Neural cell (in vitro differentiated cells): Measurements from ENCODE around the gene C4orf36. TPM values are rescaled to one million over a fixed set of nuclear protein-coding genes. Genes with fewer than 3 reads are reported as not detected.

Experiments
- H2AFZ ChIP-seq: fragments of 200-600, 300-800 bp; sonication (generic), shearing (Covaris generic); 2 replicates; pipeline ENCODE4 v1.6.0; 2014; ENCODE audit warnings: low read depth, mild to moderate bottlenecking, antibody characterized with exemption, low read length, moderate library complexity
- H3F3A ChIP-seq: fragments of 200-600 bp; shearing (Covaris generic); 2 replicates; pipeline ENCODE4 v1.6.1; 2016; ENCODE audit warnings: mild to moderate bottlenecking, moderate library complexity, mixed read lengths, antibody characterized with exemption, low read length; ENCODE audit not compliant: insufficient read depth, poor library complexity, severe bottlenecking
- H3K27ac ChIP-seq: fragments of 200-600, 300-800 bp; sonication (generic), shearing (Covaris generic); 2 replicates; pipeline ENCODE4 v1.5.1; 2014; ENCODE audit warnings: mild to moderate bottlenecking, low read length, moderate library complexity
- H3K27me3 ChIP-seq: fragments of 300-800, 200-600 bp; sonication (generic), shearing (Covaris generic); 2 replicates; pipeline ENCODE4 v1.6.0; 2014; ENCODE audit warnings: mild to moderate bottlenecking, low read depth, low read length, moderate library complexity; ENCODE audit not compliant: insufficient read depth
- H3K36me3 ChIP-seq: fragments of 300-800, 200-600 bp; sonication (generic), shearing (Covaris generic); 2 replicates; pipeline ENCODE4 v1.5.1; 2014; ENCODE audit warnings: mild to moderate bottlenecking, antibody characterized with exemption, low read length, moderate library complexity; ENCODE audit not compliant: insufficient read depth
- H3K4me2 ChIP-seq: fragments of 300-800, 200-600 bp; sonication (generic), shearing (Covaris generic); 2 replicates; pipeline ENCODE4 v1.6.0; 2014; ENCODE audit warnings: mild to moderate bottlenecking, low read length
- H3K4me3 ChIP-seq: fragments of 300-800, 200-600 bp; sonication (generic), shearing (Covaris generic); 2 replicates; pipeline ENCODE4 v1.5.1; 2014; ENCODE audit warnings: mild to moderate bottlenecking, low read length, moderate library complexity
- H3K79me2 ChIP-seq: fragments of 200-600 bp; shearing (Covaris generic); replicated peaks from 2 replicates; pipeline ENCODE4 v1.6.0; 2014; ENCODE audit warnings: mild to moderate bottlenecking, low read length, moderate library complexity; ENCODE audit not compliant: insufficient read depth
- H3K9ac ChIP-seq: fragments of 300-800, 200-600 bp; sonication (generic), shearing (Covaris generic); 2 replicates; pipeline ENCODE4 v1.6.1; 2016; ENCODE audit warnings: mild to moderate bottlenecking, low read length, mixed read lengths
- H3K9me2 ChIP-seq: fragments of 200-600 bp; shearing (Covaris generic); 2 replicates; pipeline ENCODE4 v1.6.1; 2016; ENCODE audit warnings: mild to moderate bottlenecking, low read length, mixed read lengths; ENCODE audit not compliant: insufficient read depth
- H3K9me3 ChIP-seq: fragments of 200-600, 300-800 bp; sonication (generic), shearing (Covaris generic); 2 replicates; pipeline ENCODE4 v1.6.1; 2016; ENCODE audit warnings: mild to moderate bottlenecking, mixed run types, low read length, moderate library complexity, mixed read lengths
- H4K20me1 ChIP-seq: fragments of 200-600 bp; shearing (Covaris generic); 2 replicates; pipeline ENCODE4 v1.6.1; 2016; ENCODE audit warnings: mild to moderate bottlenecking, mixed run types; ENCODE audit not compliant: insufficient read depth
- EP300 ChIP-seq: fragments of 450-650 bp; conservative IDR thresholded peaks from 2 replicates; pipeline ENCODE4 v1.6.1; 2014; ENCODE audit warnings: antibody characterized with exemption, mild to moderate bottlenecking, moderate library complexity; ENCODE audit not compliant: poor library complexity, severe bottlenecking
- EZH2 ChIP-seq: fragments of 200-600, 300-800 bp; shearing (Covaris generic), sonication (generic); IDR thresholded peaks from 2 replicates; pipeline ENCODE4 v1.6.1; 2014; ENCODE audit warnings: antibody characterized with exemption, low read length, borderline replicate concordance, mild to moderate bottlenecking; ENCODE audit not compliant: insufficient read depth, poor library complexity, severe bottlenecking
- MXI1 ChIP-seq: fragments of 450-650 bp; conservative IDR thresholded peaks from 2 replicates; pipeline ENCODE4 v1.6.1; 2014; ENCODE audit warnings: antibody characterized with exemption, mild to moderate bottlenecking; ENCODE audit not compliant: poor library complexity, severe bottlenecking
- POLR2AphosphoS5 ChIP-seq: IDR thresholded peaks from 2 replicates; pipeline ENCODE4 v1.6.1; 2012
- RAD21 ChIP-seq: fragments of 450-650 bp; conservative IDR thresholded peaks from 2 replicates; pipeline ENCODE4 v1.6.1; 2014; ENCODE audit warnings: antibody characterized with exemption, mild to moderate bottlenecking, moderate library complexity
- SMC3 ChIP-seq: fragments of 450-650 bp; conservative IDR thresholded peaks from 2 replicates; pipeline ENCODE4 v1.6.1; 2014; ENCODE audit warnings: antibody characterized with exemption, mild to moderate bottlenecking, moderate library complexity; ENCODE audit not compliant: poor library complexity
- TAF1 ChIP-seq: IDR thresholded peaks from 2 replicates; pipeline ENCODE4 v1.6.1; 2012; ENCODE audit warnings: low read depth
- polyA plus RNA-seq: library from polyadenylated mRNA; depleted of rRNA; stranded (reverse); fragments of >200 nt; gene quantifications from 2 replicates; pipeline ENCODE4 v1.2.3, GENCODE V29; 2014
- TF ChIP-seq, protein P1 (sequence below): fragments of 450-650 bp; IDR thresholded peaks from 2 replicates; pipeline ENCODE4 v1.5.1; 2014; ENCODE audit warnings: antibody characterized with exemption, mild to moderate bottlenecking, moderate library complexity; ENCODE audit not compliant: poor library complexity, severe bottlenecking
- TF ChIP-seq, protein P2 (sequence below): IDR thresholded peaks from 2 replicates; pipeline ENCODE4 v1.6.1; 2012; ENCODE audit warnings: borderline replicate concordance

The C4orf36 gene
- polyA plus RNA-seq, 1 donor from 2014 or later: 1.5 TPM

DNA sequence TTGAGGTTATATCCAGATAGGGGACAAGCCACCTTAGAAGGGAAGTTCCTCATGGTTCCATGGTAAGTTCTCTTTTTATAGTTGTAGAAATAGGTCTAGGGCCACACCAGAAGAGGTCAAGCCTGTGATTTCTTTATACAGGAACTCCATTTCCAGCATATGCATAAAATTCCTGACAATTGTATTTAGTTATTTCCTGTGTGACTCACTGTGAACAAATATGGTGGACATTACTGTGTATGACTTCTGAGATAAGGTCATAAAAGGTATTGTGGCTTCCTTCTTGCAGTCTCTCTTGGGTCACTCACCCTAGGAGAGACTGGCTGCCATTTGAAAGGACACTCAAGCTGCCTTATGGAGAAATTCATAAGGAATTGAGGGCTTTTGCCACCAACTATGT lies 2.2 kb upstream of the C4orf36 start:
- no peaks in the 10 kb centered on the region for H3K9me3 ChIP-seq
- H4K20me1 ChIP-seq: no peaks in the 10 kb centered on the region
- peaks cover 2% of the 10 kb centered on the region for H3K27me3 ChIP-seq
- H2AFZ ChIP-seq: no peak overlapping the region
- H3K4me2 ChIP-seq: no peak overlapping the region
- no peaks in the 10 kb centered on the region for H3K36me3 ChIP-seq
- no peak overlapping the region for H3K4me3 ChIP-seq
- TF ChIP-seq, protein P1, sequence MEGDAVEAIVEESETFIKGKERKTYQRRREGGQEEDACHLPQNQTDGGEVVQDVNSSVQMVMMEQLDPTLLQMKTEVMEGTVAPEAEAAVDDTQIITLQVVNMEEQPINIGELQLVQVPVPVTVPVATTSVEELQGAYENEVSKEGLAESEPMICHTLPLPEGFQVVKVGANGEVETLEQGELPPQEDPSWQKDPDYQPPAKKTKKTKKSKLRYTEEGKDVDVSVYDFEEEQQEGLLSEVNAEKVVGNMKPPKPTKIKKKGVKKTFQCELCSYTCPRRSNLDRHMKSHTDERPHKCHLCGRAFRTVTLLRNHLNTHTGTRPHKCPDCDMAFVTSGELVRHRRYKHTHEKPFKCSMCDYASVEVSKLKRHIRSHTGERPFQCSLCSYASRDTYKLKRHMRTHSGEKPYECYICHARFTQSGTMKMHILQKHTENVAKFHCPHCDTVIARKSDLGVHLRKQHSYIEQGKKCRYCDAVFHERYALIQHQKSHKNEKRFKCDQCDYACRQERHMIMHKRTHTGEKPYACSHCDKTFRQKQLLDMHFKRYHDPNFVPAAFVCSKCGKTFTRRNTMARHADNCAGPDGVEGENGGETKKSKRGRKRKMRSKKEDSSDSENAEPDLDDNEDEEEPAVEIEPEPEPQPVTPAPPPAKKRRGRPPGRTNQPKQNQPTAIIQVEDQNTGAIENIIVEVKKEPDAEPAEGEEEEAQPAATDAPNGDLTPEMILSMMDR: no peak
- TF ChIP-seq EP300 (no peak), POLR2AphosphoS5 (no peak), EZH2 (no peak), MXI1 (no peak), RAD21 (no peak), SMC3 (no peak), TAF1 (no peak)
- TF ChIP-seq, protein P2, sequence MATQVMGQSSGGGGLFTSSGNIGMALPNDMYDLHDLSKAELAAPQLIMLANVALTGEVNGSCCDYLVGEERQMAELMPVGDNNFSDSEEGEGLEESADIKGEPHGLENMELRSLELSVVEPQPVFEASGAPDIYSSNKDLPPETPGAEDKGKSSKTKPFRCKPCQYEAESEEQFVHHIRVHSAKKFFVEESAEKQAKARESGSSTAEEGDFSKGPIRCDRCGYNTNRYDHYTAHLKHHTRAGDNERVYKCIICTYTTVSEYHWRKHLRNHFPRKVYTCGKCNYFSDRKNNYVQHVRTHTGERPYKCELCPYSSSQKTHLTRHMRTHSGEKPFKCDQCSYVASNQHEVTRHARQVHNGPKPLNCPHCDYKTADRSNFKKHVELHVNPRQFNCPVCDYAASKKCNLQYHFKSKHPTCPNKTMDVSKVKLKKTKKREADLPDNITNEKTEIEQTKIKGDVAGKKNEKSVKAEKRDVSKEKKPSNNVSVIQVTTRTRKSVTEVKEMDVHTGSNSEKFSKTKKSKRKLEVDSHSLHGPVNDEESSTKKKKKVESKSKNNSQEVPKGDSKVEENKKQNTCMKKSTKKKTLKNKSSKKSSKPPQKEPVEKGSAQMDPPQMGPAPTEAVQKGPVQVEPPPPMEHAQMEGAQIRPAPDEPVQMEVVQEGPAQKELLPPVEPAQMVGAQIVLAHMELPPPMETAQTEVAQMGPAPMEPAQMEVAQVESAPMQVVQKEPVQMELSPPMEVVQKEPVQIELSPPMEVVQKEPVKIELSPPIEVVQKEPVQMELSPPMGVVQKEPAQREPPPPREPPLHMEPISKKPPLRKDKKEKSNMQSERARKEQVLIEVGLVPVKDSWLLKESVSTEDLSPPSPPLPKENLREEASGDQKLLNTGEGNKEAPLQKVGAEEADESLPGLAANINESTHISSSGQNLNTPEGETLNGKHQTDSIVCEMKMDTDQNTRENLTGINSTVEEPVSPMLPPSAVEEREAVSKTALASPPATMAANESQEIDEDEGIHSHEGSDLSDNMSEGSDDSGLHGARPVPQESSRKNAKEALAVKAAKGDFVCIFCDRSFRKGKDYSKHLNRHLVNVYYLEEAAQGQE: no peak
- H3K9me2 ChIP-seq: no peaks in the 10 kb centered on the region
- H3K27ac ChIP-seq: no peak overlapping the region
- no peak overlapping the region for H3K9ac ChIP-seq
- no peaks in the 10 kb centered on the region for H3K79me2 ChIP-seq
- H3F3A ChIP-seq: no peaks in the 10 kb centered on the region

DNA sequence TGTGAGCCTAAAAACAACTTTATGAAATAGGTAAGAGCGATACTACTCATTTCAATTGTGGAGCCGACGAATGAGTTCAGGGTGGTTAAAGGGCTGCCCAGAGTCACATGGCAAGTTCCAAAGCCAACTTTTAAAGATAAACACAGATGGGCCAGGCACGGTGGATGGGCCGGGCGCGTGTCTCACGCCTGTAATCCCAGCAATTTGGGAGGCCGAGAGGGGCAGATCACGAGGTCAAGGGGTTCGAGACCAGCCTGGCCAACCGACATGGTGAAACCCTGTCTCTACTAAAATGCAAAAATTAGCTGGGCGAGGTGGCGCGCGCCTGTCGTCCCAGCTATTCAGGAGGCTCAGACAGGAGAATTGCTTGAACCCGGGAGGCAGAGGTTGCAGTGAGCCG lies 914 bp upstream of the C4orf36 start:
- H3K9me3 ChIP-seq: no peaks in the 10 kb centered on the region
- no peak overlapping the region for H3K9ac ChIP-seq
- no peak overlapping the region for H3K27ac ChIP-seq
- H3K4me2 ChIP-seq: peak overlapping the region; percentile 79
- no peaks in the 10 kb centered on the region for H3K79me2 ChIP-seq
- H4K20me1 ChIP-seq: no peaks in the 10 kb centered on the region
- peaks cover 2% of the 10 kb centered on the region for H3K27me3 ChIP-seq
- peak overlapping the region; percentile 92 for H3K4me3 ChIP-seq
- no peaks in the 10 kb centered on the region for H3K36me3 ChIP-seq
- no peaks in the 10 kb centered on the region for H3K9me2 ChIP-seq
- no peaks in the 10 kb centered on the region for H3F3A ChIP-seq
- TF ChIP-seq EZH2: no peak
- TF ChIP-seq, protein P2: no peak
- TF ChIP-seq MXI1: no peak
- no peak for TF ChIP-seq RAD21
- no peak for TF ChIP-seq TAF1
- no peak for TF ChIP-seq EP300
- no peak for TF ChIP-seq SMC3
- no peak for TF ChIP-seq POLR2AphosphoS5
- TF ChIP-seq, protein P1: no peak
- H2AFZ ChIP-seq: peak overlapping the region; percentile 91
